Stimulated activated CD8-positive, alpha-beta memory T cell treated with anti-CD3 and anti-CD28 coated beads, Interleukin-12 subunit alpha, Interleukin-12 subunit beta, amount 100 ng/mL, for 4 hours (primary cell): ENCODE results near the gene NPW.

ENCODE experiments used
- DNase-seq: peaks from one replicate; pipeline ENCODE4 v3.0.0-alpha.2; 2020; ENCODE audit warnings: low read depth

The NPW gene

DNA sequence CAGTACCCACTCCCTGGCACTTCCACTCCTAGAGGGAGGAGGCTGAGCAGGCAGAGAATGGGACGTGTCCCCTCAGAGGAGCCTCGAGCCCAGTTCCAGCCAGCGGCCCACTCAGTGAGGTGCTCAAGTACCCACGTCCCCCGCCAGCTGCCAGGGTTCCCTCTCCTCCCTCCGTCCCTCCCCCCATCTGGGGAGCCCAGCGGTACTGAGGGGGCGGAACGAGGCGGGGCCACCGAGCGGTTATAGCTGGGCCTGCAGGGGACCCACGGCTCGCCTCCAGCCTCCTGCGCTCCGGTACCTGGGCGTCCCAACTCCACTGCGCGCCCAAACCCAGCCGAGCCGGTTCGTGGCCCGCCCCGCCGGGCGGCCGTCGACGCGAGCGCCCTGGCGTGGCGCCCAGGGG is at the start of gene NPW:
NPW (plus strand) TSS at position 268 of the 403 bp plus-strand sequence.
- DNase-seq = no peak

DNA sequence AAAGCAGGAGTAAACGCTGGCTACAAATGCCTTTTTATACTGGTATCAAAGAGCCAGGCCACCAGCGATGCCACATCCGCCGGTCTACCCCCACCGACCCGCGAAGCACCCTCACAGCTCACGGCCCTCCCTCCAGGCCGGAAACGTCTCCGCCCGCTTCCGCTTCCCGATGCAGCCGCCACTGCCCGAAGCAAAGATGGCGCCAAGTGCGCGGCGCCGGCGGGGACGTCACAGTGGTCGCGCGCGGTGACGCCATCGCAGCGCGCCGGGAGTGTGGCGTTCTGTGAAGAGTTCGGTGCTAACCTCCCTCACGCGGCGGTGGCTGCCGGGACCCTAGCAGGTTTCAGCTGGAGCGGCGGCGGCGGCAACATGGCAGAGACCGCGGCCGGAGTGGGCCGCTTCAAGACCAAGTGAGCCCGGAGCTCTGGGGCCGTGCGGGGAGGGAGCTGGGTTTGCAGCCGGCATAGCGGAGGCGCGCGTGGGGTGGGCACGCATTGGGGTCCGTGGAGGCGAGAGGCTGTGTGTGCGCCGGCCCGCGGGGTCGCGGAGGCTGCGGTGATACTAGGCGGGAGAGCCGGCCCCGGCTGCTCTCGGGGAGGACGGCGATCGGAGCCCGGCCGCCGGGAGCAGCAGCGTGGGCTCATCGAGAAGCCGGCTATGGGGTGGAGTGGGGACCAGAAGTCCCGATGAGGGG is 47.6 kb upstream of the NPW start, which contains the start of gene TBL3:
TBL3 (plus strand) TSS at position 258 of the 694 bp plus-strand sequence; CDS start at position 370, 112 bp downstream.
- peak; percentile 98 for DNase-seq

DNA sequence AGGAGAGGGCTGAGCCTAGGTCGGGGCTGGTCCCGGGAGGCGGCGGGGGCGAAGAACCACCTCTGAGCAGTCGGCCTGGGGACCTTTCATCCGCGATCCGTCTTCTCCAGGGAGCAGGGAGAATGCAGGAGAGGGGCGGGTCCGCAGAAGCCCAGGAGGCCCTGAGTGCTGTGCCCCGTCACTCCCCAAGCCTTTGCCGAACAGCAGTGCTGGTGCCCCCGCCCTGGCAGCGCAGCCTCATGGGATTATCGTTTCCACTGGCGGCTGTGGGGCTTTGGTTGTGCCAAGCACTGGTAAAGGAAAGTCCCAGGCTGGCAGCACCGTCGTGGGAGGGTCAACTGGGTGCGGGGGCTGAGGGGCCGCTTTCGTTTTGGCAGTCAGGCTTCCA is 47.1 kb upstream of the NPW start:
- DNase-seq = no peak

DNA sequence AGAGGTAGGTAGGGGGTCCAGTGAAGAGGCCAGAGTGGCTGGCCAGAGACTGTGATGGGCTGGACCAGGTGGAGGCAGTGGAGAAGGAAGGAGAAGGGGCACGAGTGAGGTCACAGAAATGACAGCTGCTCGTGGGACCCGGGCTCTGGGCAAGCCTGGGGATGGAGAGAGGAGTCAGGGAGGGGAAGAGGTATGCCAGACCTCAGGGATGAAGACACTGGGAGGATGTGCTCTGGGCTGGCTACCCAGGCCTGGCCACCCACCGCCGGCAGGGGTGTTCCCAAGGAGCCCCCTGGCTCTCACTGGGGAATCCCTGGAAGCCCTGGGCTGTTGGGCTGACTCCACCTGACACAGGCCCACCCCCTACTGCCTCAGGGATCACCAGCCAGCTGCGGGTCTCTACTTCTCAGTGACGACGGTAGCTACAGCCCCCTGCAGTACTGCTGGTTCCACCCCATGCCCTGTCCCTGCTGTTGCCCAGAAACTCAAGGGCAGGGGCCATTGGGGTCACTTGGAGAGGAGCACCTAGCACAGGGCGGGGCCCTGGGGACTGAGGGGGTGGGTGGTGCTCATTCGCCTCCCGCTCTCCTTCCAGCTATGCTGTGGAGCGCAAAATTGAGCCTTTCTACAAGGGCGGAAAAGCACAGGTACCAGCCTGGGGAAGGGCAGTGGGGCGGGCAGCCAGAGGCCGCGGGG is 46.0 kb upstream of the NPW start:
- no peak for DNase-seq

DNA sequence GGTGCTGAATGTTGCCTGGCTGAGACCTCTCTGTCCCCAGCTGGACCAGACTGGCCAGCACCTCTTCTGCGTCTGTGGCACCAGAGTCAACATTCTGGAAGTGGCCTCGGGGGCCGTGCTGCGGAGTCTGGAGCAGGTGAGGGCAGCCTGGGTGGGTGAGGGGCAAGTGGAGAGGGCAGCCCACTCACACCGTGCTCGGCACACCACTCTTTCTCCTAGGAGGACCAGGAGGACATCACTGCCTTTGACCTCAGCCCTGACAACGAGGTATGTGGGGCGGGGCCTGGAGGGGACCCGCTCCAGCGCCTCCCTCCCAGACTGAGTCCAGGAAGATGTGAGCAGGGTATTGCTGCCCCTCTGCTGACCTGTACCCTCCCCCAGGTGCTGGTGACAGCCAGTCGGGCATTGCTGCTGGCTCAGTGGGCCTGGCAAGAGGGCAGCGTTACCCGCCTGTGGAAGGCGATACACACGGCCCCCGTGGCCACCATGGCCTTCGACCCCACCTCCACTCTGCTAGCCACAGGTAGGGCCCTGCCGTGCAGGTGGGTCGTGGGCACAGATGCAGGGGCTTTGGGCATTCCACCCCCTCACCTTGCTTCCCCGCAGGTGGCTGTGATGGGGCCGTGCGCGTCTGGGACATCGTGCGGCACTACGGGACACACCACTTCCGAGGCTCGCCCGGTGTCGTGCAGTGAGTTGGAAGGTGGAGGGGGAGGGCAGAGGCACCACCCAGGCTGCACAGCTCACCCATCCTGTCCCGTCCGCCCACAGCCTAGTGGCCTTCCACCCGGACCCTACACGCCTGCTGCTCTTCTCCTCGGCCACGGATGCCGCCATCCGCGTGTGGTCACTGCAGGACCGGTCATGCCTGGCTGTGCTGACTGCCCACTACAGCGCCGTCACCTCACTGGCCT is 45.2 kb upstream of the NPW start:
- no peak for DNase-seq

DNA sequence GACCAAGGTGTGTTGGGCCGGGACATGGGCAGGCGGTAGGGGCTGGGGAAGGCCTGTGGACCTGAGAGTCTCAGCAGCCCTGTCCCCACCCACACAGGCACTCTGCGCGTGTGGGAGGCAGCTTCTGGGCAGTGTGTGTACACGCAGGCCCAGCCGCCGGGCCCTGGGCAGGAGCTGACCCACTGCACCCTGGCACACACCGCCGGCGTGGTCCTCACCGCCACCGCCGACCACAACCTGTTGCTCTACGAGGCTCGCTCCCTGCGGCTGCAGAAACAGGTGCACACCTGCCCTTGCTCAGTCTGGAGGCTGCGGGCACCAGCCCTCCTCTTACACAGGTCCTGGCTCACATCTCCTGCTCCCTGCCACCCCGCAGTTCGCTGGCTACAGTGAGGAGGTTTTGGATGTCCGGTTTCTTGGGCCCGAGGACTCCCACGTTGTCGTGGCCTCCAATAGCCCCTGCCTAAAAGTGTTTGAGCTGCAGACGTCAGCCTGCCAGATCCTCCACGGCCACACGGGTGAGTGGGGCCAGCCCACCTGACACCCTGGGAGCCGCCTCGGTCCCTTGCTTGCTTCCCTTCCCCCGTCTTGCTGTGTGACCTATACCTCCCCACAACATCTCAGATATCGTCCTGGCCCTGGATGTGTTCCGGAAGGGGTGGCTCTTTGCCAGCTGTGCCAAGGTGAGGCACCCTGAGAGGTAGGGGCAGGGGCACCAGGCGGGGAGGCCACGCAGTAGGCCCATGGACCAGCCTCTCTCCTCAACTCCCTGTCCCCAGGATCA is 44.0 kb upstream of the NPW start:
- no peak for DNase-seq

DNA sequence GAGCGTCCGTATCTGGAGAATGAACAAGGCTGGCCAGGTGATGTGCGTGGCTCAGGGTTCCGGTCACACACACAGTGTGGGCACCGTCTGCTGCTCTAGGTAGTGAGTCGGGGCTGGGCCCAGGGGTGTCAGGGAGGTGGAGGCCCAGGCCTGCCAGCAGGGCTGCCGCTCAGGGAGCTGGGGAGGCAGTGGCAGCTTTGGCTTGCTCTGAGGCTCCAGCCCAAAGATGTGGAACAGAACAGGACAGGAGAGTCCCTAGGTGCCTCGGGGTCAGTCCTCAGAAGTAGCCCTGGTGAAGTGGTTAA is 43.4 kb upstream of the NPW start:
- DNase-seq = no peak

DNA sequence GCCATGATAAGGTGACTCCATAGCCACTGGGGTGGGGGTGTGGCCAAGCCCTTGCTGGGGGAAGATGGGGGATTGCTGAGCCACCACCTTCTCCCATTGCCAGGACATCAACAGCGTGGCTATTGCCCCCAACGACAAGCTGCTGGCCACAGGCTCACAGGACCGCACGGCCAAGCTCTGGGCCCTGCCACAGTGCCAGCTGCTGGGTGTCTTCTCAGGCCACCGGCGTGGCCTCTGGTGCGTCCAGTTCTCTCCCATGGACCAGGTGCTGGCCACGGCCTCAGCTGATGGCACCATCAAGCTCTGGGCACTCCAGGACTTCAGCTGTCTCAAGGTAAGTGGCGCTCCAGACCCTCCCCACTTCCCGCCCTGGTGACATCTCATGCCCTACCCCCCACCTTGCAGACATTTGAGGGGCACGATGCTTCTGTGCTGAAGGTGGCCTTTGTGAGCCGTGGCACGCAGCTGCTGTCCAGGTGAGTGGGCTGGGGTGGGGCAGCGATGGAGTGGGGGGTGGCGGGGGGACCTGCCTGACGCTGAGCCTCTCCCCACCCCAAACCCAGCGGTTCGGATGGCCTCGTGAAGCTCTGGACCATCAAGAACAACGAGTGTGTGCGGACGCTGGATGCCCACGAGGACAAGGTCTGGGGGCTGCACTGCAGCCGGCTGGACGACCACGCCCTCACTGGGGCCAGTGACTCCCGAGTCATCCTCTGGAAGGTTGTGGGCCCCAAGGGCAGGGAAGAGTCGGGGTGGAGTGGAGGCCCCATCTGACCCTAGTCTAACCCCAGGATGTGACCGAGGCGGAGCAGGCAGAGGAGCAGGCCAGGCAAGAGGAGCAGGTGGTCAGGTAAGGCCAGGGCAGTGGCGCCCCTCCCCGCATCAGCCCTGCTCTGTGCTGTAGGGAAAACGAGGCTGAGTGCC is 42.4 kb upstream of the NPW start:
- no peak for DNase-seq

DNA sequence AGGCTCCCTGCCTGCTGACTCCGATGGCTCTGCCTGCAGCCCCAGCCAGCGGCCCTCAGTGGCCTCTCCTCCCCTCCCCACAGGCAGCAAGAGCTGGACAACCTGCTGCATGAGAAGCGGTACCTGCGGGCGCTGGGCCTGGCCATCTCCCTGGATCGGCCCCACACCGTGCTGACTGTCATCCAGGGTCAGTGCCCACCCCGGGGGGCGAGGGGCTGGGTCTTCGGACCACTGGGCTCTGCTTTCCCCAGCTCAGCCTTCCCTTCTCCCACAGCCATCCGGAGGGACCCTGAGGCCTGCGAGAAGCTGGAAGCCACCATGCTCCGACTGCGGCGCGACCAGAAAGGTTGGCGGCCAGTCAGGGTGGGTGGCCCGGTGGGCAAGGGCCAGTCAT is 41.7 kb upstream of the NPW start:
- DNase-seq = no peak

DNA sequence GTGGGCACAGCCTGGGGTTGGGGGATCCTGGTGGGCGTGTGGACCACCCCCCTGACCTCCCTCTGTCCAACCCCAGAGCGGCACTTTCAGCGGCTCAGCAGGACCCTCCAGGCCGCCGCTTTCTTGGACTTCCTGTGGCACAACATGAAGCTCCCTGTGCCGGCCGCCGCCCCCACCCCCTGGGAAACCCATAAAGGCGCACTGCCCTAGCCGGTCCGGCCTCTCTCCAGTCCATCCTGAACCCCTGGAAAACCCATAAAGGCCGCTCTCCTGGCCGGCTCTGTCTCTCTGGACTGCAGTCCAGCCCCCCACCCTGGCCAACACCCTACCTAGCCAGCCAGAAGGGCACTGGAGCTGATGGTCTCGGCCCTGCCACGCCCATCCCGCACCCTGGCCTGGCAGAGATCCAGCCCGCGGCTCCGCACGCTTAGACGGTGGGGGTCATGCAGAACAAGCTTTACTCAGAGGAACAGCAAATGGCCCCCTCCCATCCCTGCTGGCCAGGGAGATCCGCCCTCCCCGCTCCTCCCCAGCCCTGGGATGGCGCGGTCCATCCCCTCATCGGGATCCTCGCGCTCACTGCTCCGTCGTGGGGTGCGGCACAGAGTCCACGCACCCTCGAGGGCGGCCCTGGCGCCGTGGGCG is 41.0 kb upstream of the NPW start:
- DNase-seq = no peak

DNA sequence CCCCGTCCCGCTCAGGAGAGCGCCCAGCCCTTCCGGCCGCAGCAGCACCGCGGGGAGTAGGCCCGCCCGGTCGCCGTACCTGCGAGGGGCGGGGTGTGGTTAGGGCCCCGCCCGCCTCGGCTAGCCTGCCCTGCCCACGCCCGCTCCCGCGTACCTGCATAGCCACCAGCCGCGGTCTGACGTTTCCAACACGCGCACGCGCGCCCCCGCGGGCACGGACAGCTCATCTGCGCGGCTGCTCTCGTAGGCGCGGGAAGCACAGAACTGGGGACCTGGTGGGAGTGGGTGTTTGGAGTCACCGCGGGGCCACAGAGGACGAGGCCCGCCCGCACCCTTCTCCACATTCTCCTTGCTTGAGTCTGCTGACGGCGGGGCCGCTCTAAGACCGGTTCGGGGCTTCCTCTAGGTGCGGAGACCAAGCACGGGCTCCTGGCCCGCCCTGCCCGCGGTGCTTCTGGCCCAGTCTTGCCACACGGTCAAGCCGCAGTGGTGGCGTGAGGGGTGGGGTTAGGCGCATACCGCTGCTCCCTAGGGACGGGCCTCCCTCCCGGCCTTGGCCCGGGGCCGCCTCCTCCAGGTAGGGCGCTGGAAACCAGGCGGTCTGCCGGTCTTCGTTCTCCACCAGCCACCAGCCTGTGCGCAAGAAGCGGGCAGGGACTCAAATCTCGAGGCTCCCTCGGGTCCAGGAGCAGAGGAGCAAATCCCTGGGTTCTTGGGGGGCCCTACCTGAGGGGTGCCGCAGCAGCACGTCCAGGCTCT is 40.1 kb upstream of the NPW start:
- DNase-seq = no peak

DNA sequence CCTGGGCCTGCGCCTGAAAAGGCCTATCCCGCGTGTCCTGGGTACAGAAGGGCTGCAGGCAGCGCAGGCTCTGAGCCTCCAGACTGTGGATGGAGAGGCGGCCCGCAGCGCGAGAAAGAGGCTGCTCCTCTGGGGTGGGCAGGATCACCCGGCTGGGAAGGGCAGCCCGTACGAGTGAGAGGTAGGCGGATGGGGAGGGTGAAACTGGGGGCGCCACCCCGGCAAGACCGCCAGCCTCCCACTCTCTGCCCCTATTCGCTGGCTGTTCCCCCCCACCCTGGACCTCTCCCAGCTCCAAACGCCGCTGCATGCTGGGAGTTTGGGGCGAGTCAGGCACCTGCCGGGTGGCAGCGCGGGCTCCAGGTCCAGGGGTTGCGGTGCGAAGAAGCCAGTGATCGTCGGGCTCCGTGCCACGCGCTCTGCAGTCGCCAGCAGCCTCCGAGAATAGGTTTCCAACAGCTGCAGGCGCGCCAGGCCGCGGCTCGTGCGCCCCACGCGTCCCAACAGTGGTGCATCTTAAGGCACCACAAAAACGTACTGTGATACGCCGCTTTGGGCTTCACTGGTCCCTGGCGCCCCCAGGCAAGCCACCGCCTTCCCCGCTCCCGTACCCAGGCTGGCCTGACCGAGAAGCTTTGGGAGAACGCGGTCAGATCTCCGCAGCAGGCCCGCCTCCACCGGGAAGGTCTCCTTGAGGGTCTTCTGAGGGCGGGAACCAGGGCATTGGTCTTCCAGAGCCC is 39.4 kb upstream of the NPW start:
- no peak for DNase-seq

DNA sequence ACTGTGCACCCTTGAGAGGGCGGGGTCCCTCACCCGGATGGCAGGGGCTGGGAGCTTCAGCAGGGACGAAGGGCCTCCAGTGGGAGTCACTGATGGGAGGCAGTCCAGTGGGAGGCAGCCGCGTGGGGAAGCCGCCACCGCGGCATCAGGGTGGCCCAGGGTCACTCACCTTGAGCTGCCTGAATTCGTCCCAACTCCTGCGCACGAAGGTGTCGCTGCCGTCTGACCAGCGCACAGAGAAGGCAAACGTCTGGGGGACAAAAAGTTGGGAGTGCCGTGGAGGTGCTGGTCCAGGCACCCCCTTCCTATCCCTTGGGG is 38.9 kb upstream of the NPW start:
- no peak for DNase-seq

DNA sequence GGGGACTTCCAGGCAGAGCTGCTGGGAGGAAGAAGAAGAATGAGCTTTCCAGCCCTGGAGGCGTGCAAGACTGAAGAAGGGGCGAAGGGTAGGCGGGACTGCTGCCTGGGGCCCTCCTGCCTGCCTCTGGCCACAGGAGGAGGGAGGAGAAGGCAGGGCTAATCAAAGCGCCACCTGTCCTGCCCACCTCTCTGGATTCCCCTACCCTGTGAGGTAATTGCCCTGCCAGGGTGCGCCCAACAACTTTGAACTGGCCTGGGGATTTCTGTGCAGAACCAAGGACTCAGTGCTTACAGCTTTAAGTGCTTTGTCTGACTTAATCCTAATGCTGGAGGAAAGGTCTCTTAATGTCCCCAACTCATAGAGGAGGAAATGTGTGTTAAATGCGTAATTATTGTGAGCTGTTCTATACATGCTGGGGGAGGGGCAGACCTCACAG is 38.2 kb upstream of the NPW start, which contains the start of gene NOXO1:
NOXO1 (minus strand) TSS at position 72 of the 439 bp plus-strand sequence. CDS start 290 bp downstream, outside the sequence.
- no peak for DNase-seq

DNA sequence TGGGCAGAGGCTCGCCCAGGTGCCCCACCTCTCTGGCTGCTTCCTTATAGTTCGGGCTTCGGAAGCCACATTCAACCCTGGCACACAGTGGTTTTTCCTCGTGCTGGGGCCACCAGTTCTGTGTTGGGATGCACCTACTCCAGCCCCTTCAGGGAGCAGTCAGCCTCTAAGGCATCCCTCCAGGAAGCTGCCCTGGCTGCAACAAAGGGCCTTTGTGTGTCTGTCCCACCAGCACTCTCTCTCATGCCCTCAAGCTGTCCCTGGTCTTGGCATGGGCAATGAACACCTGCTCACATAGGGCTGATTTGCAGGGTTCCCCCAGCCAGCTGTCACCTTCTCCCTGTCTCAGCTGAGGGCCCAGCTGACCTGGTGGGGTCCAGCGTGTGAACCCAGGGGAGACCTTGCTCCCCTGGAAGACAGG is 37.6 kb upstream of the NPW start:
- no peak for DNase-seq

DNA sequence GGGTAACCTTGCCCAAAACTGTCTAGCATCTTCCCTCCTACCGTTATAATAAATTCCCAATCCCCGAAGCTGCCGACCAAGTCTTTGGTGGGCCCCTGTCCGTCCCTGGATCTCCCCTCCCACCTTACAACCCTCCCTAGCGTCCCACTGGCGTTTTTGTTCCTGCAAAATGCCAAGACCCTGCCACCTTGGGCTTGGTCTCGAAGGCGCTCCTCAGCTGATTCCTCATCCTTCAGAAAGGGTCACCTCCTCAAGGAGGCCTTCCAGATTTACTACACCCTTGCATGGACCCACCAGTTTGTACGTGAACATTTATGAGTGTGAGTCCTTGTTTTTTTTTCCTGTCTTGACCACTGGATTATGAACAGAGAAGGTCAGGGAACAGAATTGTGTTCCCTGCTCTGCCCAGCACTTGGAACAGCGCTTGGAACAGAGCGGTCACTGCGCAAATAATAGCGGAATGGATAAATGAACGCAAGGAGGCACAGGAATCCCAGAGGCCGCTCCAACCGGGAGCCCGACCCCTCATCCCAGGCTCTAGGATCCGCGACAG is 36.5 kb upstream of the NPW start:
- no peak for DNase-seq

DNA sequence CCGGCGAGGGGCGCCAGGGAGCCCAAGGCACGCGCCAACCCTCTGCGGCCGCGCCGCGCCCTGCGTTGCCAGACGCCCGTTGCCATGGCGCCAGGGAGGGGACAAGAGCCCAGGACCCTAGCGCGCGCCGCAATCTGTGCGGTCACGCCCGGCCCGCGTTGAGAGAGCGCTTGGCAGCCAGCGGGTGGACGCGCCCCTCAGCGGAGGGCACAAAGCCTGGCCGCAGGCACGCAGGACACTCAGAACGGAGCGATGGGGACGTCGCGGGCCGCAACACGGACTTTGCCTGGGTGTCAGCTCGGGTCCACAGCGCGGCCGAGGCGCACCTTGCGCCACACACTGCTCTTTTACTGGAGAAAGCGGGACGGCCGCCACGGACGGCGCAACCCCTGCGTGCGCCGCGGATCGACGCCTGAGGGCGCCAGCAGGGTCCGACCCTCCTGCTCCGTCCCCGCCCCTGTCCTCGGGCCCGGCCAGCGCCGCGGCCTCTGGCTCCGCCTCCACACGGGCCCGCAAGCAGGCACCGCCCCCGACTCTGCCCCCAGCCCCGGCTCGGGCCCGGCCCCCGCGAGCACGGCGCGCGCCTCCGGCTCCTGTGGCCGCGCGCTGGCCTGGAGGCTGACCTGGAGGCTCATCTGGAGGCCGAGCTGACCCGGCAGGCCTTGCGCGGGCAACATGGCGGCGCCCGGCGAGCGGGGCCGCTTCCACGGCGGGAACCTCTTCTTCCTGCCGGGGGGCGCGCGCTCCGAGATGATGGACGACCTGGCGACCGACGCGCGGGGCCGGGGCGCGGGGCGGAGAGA is 35.8 kb upstream of the NPW start, which contains the start of gene GFER:
GFER (plus strand) TSS at position 650 of the 803 bp plus-strand sequence; CDS start at position 676, 26 bp downstream.
- DNase-seq = peak; percentile 60
